Liver (tissue), 9 donors: Measurements from ENCODE around the gene MUC13. TPM values are rescaled to one million over a fixed set of nuclear protein-coding genes. Genes with fewer than 3 reads are reported as not detected.

ENCODE experiments used
- DNase-seq: peaks from one replicate; pipeline ENCODE4 v3.0.0-alpha.2; 2017; ENCODE audit warnings: low spot score
- H3K27ac ChIP-seq, 2 donors: one replicate each; pipeline ENCODE4 v1.7.0; 2013; ENCODE audit warnings: inconsistent platforms in 2 of 2, low read length in 2 of 2, control low read depth in 1 of 2, low read depth in 1 of 2, mild to moderate bottlenecking in 1 of 2
- H3K27me3 ChIP-seq, 4 donors: one replicate each; pipeline versions ENCODE4 v1.6.1 to v1.7.0; 2013; ENCODE audit warnings: low read length in 3 of 4, inconsistent platforms in 1 of 4, mild to moderate bottlenecking in 1 of 4, moderate library complexity in 1 of 4; ENCODE audit not compliant: control insufficient read depth in 4 of 4, insufficient read depth in 4 of 4
- H3K36me3 ChIP-seq, 4 donors: one replicate each; pipeline versions ENCODE4 v1.6.1 to v1.7.0; 2013; ENCODE audit warnings: low read length in 3 of 4, mild to moderate bottlenecking in 3 of 4, low read depth in 1 of 4, moderate library complexity in 1 of 4; ENCODE audit not compliant: control insufficient read depth in 4 of 4, insufficient read depth in 3 of 4
- H3K4me1 ChIP-seq, 4 donors: one replicate each; pipeline versions ENCODE4 v1.6.1 to v1.7.0; 2013; ENCODE audit warnings: low read length in 3 of 4, mild to moderate bottlenecking in 3 of 4, moderate library complexity in 1 of 4; ENCODE audit not compliant: control insufficient read depth in 4 of 4, insufficient read depth in 4 of 4
- H3K4me3 ChIP-seq, 3 donors: one replicate each; pipeline versions ENCODE4 v1.6.1 to v1.7.0; 2013; ENCODE audit warnings: low read length in 3 of 3, control low read depth in 1 of 3, low read depth in 1 of 3, mild to moderate bottlenecking in 1 of 3
- H3K9ac ChIP-seq, 2 donors: one replicate each; pipeline ENCODE4 v1.7.0; 2013; ENCODE audit warnings: low read length in 2 of 2, mild to moderate bottlenecking in 2 of 2, moderate library complexity in 2 of 2, control low read depth in 1 of 2, low read depth in 1 of 2
- H3K9me3 ChIP-seq, 4 donors: one replicate each; pipeline versions ENCODE4 v1.6.1 to v1.7.0; 2013; ENCODE audit warnings: low read length in 3 of 4; ENCODE audit not compliant: control insufficient read depth in 4 of 4
- ATF3 ChIP-seq: IDR thresholded peaks from 2 replicates; pipeline ENCODE4 v1.6.1; 2016; ENCODE audit warnings: antibody characterized with exemption
- CTCF ChIP-seq: fragments of 150-350 bp; IDR thresholded peaks from 2 replicates; pipeline ENCODE4 v1.5.1; 2017; ENCODE audit warnings: improper control_type of control experiment, low read depth, low read length; ENCODE audit not compliant: missing input control
- EGR1 ChIP-seq, 2 donors: IDR thresholded peaks; 2 replicates each; pipeline ENCODE4 v1.6.1; 2016 to 2018; ENCODE audit warnings: antibody characterized with exemption in 2 of 2, low read depth in 2 of 2
- FOXA1 ChIP-seq: IDR thresholded peaks from 2 replicates; pipeline ENCODE4 v1.6.1; 2016; ENCODE audit warnings: antibody characterized with exemption
- FOXA2 ChIP-seq: IDR thresholded peaks from 2 replicates; pipeline ENCODE4 v1.6.1; 2016; ENCODE audit warnings: antibody characterized with exemption
- GABPA ChIP-seq, 2 donors: IDR thresholded peaks in 1 of 2; conservative IDR thresholded peaks in 1 of 2; 2 replicates each; pipeline ENCODE4 v1.6.1; 2016; ENCODE audit warnings: antibody characterized with exemption in 2 of 2, mild to moderate bottlenecking in 1 of 2, moderate library complexity in 1 of 2
- HNF4A ChIP-seq, 2 donors: conservative IDR thresholded peaks; 2 replicates each; pipeline ENCODE4 v1.6.1; 2016; ENCODE audit warnings: antibody characterized with exemption in 2 of 2, mild to moderate bottlenecking in 2 of 2
- HNF4G ChIP-seq: IDR thresholded peaks from 2 replicates; pipeline ENCODE4 v1.6.1; 2016; ENCODE audit warnings: antibody characterized with exemption
- JUND ChIP-seq, 2 donors: IDR thresholded peaks; 2 replicates each; pipeline ENCODE4 v1.6.1; 2016; ENCODE audit warnings: antibody characterized with exemption in 2 of 2
- MAX ChIP-seq: IDR thresholded peaks from 2 replicates; pipeline ENCODE4 v1.6.1; 2016; ENCODE audit warnings: antibody characterized with exemption
- NR2F2 ChIP-seq: IDR thresholded peaks from 2 replicates; pipeline ENCODE4 v1.6.1; 2016; ENCODE audit warnings: antibody characterized with exemption
- RAD21 ChIP-seq, 2 donors: IDR thresholded peaks; 2 replicates each; pipeline ENCODE4 v1.6.1; 2016; ENCODE audit warnings: antibody characterized with exemption in 2 of 2, mild to moderate bottlenecking in 2 of 2
- REST ChIP-seq: IDR thresholded peaks from 2 replicates; pipeline ENCODE4 v1.6.1; 2016; ENCODE audit warnings: antibody characterized with exemption, mild to moderate bottlenecking
- RXRA ChIP-seq, 2 donors: IDR thresholded peaks; 2 replicates each; pipeline ENCODE4 v1.6.1; 2017 to 2018; ENCODE audit warnings: antibody characterized with exemption in 2 of 2, mild to moderate bottlenecking in 1 of 2
- SP1 ChIP-seq: IDR thresholded peaks from 2 replicates; pipeline ENCODE4 v1.6.1; 2018; ENCODE audit warnings: antibody characterized with exemption, mild to moderate bottlenecking
- TAF1 ChIP-seq: conservative IDR thresholded peaks from 2 replicates; pipeline ENCODE4 v1.6.1; 2016; ENCODE audit warnings: antibody characterized with exemption, mild to moderate bottlenecking
- YY1 ChIP-seq: IDR thresholded peaks from 2 replicates; pipeline ENCODE4 v1.6.1; 2016; ENCODE audit warnings: antibody characterized with exemption, mild to moderate bottlenecking
- ZBTB33 ChIP-seq: IDR thresholded peaks from 2 replicates; pipeline ENCODE4 v1.6.1; 2016; ENCODE audit warnings: antibody characterized with exemption
- WGBS: extraction: QIAGEN DNeasy Blood & Tissue Kit; methylation state at CpG from one replicate; pipeline ENCODE4 v1.1.7; 2013; 5-methylcytosine and 5-hydroxymethylcytosine counted together
- polyA plus RNA-seq, 2 donors: library from polyadenylated mRNA; stranded (reverse) in 1 of 2; unstranded in 1 of 2; fragments of 200-250 nt in 1 of 2; fragments of >200 nt in 1 of 2; fragmentation: Nextera tagmentation in 1 of 2; extraction: Ambion mirVana in 1 of 2; gene quantifications; one replicate each; pipeline versions ENCODE4 v1.2.1 to v1.2.3, GENCODE V29; 2013 to 2015
- total RNA-seq, 2 donors: library from RNA; depleted of rRNA; stranded (reverse); fragments of >200 nt; gene quantifications; one replicate each; pipeline ENCODE4 v1.2.3, GENCODE V29; 2014
- donor health status: healthy.
- donor health status: healthy.
- donor health status: healthy.
- donor health status: healthy.
- donor health status: healthy.

The MUC13 gene
- total and polyA plus RNA-seq, 4 donors = under 0.01 to 0.45 TPM; not detected in 2

- H3K4me3 ChIP-seq = no peak overlapping the region
- no peaks in the 10 kb centered on the region for H3K27me3 ChIP-seq
- H3K9me3 ChIP-seq = no peaks in the 10 kb centered on the region
- TF ChIP-seq TAF1 (no peak), CTCF (no peak), FOXA1 (no peak), RAD21 (IDR thresholded peaks at IDR 0.05) (no peak), YY1 (no peak), RXRA (IDR thresholded peaks at IDR 0.05) (no peak), MAX (no peak), HNF4G (no peak), EGR1 (IDR thresholded peaks at IDR 0.05; ENCODE audit: low read depth in 2 of 2) (no peak), JUND (IDR thresholded peaks at IDR 0.05) (no peak), FOXA2 (no peak), HNF4A (conservative IDR thresholded peaks at IDR 0.05) (no peak), REST (no peak), GABPA (IDR thresholded peaks at IDR 0.05 in 1 of 2, conservative IDR thresholded peaks at IDR 0.05 in 1 of 2) (no peak), NR2F2 (no peak), SP1 (no peak)
- DNase-seq = no peak
- H3K27ac ChIP-seq = no peak overlapping the region
- no peak overlapping the region for H3K9ac ChIP-seq
- WGBS = 88% methylated on average over 1 of the region's 1 CpG
- peaks cover 0 to 13% (median 6%) of the 10 kb centered on the region in 4 donors for H3K36me3 ChIP-seq
- peaks cover 3 to 10% (median 5%) of the 10 kb centered on the region in 4 donors for H3K4me1 ChIP-seq
Measured at GRCh38 chr3:124873226-124873625, 61.3 kb downstream of the MUC13 start.

GRCh38 chr3:124867511-124867910 is 67.0 kb downstream of the MUC13 start:
- no peak for DNase-seq
- no peak overlapping the region for H3K4me3 ChIP-seq
- 97% methylated on average over 3 of the region's 3 CpGs for WGBS
- H3K9ac ChIP-seq = no peak overlapping the region
- H3K27ac ChIP-seq = no peak overlapping the region
- H3K9me3 ChIP-seq = no peaks in the 10 kb centered on the region
- H3K36me3 ChIP-seq = peaks cover 0 to 23% (median 7%) of the 10 kb centered on the region in 4 donors
- peaks cover 0 to 6% (median 0%) of the 10 kb centered on the region in 4 donors for H3K4me1 ChIP-seq
- no peaks in the 10 kb centered on the region for H3K27me3 ChIP-seq
- TF ChIP-seq CTCF = no peak
- no peak for TF ChIP-seq HNF4A (conservative IDR thresholded peaks at IDR 0.05)
- no peak for TF ChIP-seq TAF1
- no peak for TF ChIP-seq RXRA (IDR thresholded peaks at IDR 0.05)
- no peak for TF ChIP-seq REST
- no peak for TF ChIP-seq YY1
- no peak for TF ChIP-seq RAD21 (IDR thresholded peaks at IDR 0.05)
- no peak for TF ChIP-seq FOXA2
- TF ChIP-seq JUND (IDR thresholded peaks at IDR 0.05) = no peak
- no peak for TF ChIP-seq NR2F2
- no peak for TF ChIP-seq GABPA (IDR thresholded peaks at IDR 0.05 in 1 of 2, conservative IDR thresholded peaks at IDR 0.05 in 1 of 2)
- no peak for TF ChIP-seq ZBTB33
- TF ChIP-seq ATF3 = no peak
- TF ChIP-seq HNF4G = no peak
- TF ChIP-seq EGR1 (IDR thresholded peaks at IDR 0.05; ENCODE audit: low read depth in 2 of 2) = no peak
